GM18507 (cell line): Measurements from ENCODE around the gene LEKR1.
"Not testable (repeated sequence)": the region's sequence is repeated elsewhere in the genome, so short reads cannot be mapped to it uniquely, and the experiment has no call there.

Experiments
- DNase-seq: peaks from one replicate; pipeline ENCODE4 v3.0.0; 2011; ENCODE audit warnings: low read depth; ENCODE audit not compliant: insufficient read length; ENCODE audit errors: extremely low spot score
- FAIRE-seq: peaks from 2 replicates; lab custom pipeline; 2011; peaks lifted over from hg19 to GRCh38; lab: Jason Lieb, UNC

LEKR1 gene

GRCh38 chr3:156803952-156804741, 22.0 kb upstream of the LEKR1 start:
- DNase-seq, result no peak

DNA sequence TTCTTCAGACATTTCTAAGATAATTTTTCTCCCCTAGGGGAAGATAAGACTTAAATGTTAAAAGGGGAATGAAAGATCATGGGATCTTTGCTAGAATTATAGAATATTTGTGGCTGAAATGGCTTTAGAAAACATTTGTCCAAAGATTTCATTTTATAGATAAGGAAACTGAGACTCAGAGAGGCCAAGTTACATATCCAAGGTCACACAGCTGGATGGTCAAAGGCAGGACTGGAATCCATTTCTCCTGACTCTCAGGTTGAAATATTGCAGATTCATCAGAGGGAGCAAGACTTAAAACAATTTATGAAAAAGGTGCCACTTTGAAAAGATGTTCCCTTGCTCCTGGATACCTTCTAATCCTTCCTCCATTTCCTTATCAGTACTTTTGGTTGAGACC, 19.5 kb upstream of the LEKR1 start:
- FAIRE-seq, result no peak
- DNase-seq, result no peak

More at GRCh38 chr3:156803952-156804741, 22.0 kb upstream of the LEKR1 start:
- no peak for FAIRE-seq

DNA sequence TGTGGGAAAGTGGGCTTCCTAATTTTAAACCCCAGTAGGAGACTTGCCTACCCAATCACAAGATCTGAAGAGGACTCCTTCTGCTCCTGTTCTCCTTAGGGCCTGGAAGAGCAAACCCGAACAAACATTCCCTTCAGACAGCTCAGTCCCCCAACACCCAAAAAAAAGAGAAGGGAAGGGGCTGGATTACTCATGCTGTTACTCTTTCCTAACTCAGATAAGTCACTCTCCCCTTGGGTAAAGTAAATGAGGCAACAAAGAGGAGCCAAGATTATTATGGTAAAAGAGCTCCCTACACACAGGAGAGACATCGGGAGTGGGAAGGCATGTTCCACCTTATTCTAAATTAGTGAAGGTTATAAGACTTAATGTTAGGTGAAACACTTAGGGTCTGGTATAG, 18.1 kb upstream of the LEKR1 start:
- FAIRE-seq, result no peak
- DNase-seq, result no peak

- DNase-seq, result no peak
Observed at GRCh38 chr3:156811089-156811862, 14.9 kb upstream of the LEKR1 start.

DNA sequence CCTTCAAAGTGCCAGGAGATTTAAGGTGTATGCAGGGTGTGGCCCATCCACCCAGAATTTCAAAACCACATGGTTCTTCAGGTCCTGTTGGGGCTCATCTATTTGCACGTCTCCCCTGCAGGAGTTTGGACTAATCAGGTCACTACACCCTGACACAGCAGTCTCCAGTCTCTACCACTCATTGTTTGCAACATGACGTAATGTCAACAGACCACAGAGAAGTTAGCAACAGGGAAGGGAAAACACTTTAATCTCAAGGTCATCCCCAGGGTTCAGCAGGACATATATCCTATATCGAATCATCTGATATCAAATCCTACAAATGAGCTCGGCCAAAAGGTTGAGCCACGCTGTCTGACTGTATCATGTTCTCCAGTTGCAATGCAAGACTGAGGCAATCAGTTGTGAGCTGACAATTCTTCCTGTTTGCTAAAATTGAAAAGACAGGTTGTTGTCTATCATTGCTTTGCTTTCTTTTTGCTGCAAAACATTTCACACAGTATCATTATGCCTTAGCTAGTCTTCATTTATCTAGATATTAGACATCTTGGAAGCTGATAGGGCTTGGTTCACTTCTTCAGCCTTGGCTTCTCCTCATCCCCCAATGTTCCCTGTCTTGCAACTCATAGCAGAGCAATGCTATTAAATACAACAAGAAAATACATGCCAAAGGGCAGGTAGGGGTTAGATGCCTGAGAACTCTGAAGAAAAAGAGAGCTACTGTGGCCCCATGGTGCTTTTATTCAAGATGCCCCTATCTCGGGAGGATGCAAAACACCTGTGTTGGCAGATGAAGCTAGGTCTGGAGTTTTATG, 13.4 kb upstream of the LEKR1 start:
- FAIRE-seq (no peak), DNase-seq (no peak)

More at GRCh38 chr3:156811089-156811862, 14.9 kb upstream of the LEKR1 start:
- FAIRE-seq, result no peak

GRCh38 chr3:156814295-156814694, 11.9 kb upstream of the LEKR1 start:
- DNase-seq (no peak), FAIRE-seq (no peak)

DNA sequence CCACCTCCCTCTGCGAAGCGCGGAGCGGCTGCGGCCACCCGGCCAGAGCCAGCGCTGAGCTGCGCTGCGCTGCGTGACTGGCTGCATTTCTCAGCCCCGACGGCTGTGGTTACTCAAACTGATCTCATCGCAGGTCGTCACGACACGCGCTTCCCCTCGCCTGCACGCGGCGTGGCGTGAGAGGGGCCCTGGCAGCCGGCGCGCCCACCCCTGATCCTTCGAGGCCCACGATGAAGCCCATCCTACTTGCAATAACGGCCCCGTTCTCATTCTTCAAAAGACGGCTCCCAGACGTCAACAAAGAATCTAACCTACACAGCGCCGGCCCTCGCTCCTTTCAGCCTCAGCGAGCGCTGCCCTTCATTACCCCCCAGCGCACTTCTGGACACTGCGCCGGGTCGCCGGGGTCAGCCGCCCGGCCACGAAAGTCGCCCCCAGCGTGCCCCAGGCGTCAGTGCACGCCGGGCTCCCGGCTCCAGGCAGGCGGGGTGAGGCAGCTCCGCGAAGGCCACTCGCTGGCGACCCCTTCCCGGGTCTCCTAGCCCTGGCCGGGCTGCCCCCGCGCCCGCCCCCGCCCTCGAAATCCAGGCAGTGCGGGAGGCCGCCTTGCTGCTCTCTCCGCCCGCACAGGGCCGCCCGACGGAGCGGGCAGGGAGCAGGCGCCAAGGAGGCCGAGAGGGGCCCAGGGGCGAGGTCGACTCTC, 9.9 kb upstream of the LEKR1 start:
- DNase-seq (no peak), FAIRE-seq (no peak)

DNA sequence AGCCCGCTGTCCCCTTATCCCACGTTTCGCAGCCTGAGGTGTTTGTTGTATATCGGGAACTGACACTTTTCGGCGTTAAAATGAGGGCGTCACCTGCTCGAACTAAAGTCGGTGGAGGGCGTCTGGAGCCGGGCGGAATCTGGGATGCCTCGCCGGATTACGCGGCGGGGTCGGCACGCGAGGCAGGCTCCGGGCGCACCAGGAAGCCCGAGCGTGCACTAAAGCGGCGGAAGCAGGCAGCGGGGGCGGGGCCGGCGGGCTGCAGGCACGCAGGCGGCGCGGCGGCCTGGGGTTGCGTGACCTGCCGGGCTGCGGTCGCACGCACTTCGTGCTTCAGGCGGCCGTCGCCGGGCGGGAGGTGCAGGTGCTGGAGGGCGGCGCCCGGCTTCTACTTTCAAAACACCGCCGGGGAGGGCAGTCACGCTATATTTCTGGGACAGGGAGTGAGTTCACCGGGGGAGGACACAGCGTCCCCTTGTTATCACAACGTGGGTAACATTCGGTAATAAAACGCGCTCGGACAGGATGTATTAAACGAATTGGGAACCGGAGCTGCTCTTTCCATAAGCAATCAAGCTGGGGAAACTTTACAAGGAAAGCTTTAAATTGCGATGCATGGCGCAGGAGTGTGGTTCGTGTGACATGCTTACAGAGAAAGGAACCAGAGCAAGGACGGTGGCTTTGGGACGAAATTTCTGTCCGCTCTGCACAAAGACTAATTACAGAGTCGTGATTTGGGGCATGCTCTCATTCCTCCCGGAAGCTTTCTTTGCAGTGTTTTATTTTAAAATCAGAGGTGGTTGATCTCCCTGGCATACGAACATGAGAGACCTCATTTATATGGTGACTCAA, 9.1 kb upstream of the LEKR1 start:
- peak; percentile 60 for DNase-seq
- FAIRE-seq, result peak; percentile 77

DNA sequence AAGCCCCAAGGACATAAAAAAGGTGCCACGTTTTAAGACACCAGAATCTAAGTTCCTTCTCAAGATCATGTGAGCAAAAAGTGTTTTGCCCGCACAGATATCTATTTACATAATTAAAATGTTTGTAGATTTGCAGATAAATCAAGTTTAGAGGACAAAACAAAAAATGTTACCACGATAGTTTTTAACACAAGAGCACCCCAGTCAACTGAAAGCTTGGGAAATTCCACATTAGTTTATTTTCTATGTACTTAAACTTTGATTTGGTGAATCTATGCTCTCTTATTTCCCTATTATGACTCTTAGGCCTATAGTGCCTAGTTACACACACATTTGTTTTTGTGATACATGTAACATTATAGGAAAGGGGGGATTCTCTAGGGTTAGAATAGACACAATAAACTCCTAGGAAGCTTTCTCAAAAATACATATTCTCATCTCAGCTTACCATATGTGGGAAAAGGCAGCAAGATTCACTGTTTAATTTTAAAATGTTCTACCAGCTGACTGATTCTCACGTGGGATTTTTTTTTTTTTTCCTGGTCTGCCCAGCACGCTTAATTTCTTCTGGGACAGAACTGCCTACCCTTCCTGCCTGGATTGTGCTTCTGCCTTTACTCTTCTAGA, 8.4 kb upstream of the LEKR1 start:
- DNase-seq (no peak), FAIRE-seq (no peak)

DNA sequence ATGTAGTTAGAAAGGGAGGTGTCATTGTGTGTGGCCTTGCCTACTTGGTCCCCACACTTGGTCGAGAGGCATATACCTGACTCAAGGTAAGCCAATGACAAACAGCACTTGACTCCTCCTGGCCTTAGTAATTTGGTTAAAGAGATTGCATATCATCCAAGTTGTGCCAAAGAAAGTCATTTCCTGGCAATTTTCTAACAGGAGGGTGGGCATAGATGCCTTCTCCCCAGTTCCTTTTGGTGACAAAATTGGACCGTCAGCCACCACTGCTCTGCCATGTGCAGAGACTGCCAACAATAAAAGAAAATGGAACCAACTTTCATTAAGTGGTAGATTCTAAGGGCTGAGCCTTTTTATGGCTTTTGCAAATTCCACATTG, 7.9 kb upstream of the LEKR1 start:
- FAIRE-seq (peak; percentile 15), DNase-seq (no peak)

- peak; percentile 12 for FAIRE-seq
- no peak for DNase-seq
Observed at GRCh38 chr3:156818890-156819289, 7.3 kb upstream of the LEKR1 start.

GRCh38 chr3:156819842-156820691, 6.1 kb upstream of the LEKR1 start:
- FAIRE-seq, result peak; percentile 70
- DNase-seq, result no peak

DNA sequence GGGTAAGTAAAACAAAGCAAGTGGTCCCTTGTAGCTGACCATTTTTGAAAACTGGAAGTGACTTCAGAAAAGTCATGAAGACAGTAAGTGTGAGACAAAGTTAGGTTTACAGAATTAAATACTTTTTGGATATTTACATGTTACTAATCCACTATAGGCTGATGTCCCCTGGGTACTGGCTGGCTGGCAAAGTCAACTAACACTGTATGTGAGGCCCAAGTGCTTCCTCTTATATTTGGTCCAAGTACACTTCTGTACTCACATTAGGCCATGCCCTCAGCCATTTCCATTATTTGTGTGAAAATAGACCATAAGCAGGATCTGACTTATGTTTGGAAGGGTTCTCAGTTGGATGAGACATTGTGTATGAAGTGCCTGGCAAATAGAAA, 5.5 kb upstream of the LEKR1 start:
- DNase-seq (no peak), FAIRE-seq (no peak)

DNA sequence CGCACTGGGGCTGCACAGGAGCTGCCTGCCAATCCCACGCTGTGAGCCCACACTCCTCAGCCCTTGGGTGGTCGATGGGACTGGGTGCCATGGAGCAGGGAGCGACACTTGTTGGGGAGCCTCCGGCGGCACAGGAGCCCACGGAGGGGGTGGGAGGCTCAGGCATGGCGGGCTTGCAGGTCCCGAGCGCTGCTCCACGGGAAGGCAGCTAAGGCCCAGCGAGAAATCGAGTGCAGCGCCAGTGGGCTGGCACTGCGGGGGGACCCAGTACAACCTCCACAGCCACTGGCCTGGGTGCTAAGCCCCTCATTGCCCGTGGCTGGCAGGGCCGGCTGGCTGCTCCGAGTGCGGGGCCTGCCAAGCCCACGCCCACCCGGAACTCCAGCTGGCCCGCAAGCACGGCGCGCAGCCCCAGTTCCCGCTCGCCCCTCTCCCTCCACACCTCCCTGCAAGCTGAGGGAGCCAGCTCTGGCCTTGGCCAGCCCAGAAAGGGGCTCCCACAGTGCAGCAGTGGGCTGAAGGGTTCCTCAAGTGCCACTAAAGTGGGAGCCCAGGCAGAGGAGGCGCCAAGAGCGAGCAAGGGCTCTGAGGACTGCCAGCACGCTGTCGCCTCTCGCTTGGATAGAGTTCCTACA, 3.4 kb upstream of the LEKR1 start:
- FAIRE-seq, DNase-seq: not testable (repeated sequence)

DNA sequence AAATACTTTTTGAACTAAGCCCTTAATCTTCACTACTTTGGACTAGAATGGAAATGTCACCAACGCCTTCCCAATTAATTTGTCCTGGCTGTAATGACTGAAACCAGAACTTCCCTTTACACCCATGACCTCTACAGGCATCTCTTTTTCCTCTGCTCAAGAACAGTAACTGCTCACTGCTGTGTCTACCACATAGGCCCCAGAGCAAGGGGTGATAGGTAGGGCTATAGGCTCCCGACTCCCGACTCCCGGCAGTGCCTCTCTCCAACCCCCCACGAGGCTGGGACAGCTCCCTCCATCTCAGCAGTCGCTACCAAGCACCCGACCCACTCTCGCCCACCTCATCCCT, 384 bp upstream of the LEKR1 start:
- peak; percentile 39 for FAIRE-seq
- DNase-seq, result no peak

- no peak for FAIRE-seq
- no peak for DNase-seq
Observed at GRCh38 chr3:156826896-156827882, 1.0 kb downstream of the LEKR1 start.
